ENCODE measurements around the gene GAS2.
"Not testable (repeated sequence)": the region's sequence is repeated elsewhere in the genome, so short reads cannot be mapped to it uniquely, and the experiment has no call there.

Gene GAS2

DNA sequence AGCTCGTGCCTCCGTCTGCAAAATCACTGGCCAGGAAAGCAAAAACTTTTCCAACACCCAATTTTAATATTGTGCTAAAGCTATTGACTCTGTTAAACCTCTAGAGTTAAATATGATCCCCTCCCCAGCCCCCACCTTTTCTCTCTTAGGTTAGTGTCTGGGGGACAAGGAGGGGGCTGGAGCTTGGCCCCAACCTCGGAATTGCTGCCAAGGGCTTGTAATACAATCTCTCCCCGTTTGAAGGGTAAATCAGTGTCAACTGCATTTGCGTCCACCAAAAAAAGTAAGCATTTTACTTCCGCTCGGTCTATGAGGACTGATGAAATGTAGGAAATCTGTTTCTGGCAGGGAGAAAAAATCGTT is at the start of gene GAS2:
Gene GAS2, plus strand, starts transcription at position 287 of the 363 bp plus-strand sequence. CDS start 8,259 bp downstream, outside the sequence.
- no peak for DNase-seq (ENCODE audit: low read depth in 2 of 2)

DNA sequence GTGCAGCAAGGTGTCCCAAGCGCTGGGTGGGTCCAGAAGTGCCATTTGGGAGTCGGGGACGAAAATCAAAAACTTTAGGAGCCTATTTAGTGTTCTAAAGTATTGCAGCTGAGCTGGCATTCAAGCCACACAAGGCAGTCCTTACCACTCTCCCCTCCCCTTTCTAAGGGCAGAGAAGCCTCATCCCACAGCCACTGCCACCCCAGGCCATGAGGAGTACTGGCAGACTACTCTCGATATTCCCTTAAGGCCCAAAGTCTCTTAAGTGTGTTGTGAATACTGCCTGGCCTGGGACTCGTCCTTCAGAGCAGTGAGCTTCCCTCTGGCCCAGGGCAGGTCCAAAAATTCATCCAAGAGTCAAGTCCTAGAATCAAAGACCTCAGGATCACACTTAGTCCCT is 48.5 kb upstream of the GAS2 start:
- no peak for DNase-seq (ENCODE audit: low read depth in 2 of 2)

DNA sequence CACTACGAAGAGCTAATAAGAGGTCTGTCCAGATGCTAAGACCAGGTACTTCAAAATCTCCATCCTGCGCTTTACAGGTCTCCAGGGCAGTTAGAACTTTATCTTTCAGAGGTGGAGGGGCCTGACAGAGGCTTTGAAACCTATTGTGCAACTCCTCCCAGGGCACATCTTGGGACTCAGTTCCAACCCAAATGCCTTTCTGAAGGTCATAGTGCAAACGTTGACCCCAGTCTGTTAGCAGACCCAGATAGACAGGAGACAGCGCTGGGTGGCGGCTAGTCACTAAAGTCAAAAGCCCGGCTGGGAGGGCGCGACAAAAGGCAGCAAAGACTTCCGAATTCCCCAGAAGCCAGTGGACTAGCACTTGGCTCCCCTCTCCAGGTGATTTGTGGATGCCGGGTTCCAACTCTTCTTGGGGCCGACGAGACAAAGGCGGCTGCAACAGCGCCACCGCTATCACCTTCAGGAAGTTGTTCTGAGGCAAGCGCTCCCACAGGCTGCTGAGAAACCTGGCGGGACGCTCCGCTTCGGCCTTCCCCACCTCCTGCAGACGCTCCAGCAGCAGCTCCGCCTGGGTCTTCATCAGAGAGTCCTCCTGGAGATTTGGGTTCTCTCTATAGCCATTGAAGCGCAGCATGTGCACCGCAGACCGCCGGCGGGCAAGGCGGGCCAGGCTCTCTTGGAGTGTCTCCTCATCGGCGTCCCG is 41.5 kb upstream of the GAS2 start:
- DNase-seq (ENCODE audit: low read depth in 2 of 2) = peak; percentile 26 to 36

DNA sequence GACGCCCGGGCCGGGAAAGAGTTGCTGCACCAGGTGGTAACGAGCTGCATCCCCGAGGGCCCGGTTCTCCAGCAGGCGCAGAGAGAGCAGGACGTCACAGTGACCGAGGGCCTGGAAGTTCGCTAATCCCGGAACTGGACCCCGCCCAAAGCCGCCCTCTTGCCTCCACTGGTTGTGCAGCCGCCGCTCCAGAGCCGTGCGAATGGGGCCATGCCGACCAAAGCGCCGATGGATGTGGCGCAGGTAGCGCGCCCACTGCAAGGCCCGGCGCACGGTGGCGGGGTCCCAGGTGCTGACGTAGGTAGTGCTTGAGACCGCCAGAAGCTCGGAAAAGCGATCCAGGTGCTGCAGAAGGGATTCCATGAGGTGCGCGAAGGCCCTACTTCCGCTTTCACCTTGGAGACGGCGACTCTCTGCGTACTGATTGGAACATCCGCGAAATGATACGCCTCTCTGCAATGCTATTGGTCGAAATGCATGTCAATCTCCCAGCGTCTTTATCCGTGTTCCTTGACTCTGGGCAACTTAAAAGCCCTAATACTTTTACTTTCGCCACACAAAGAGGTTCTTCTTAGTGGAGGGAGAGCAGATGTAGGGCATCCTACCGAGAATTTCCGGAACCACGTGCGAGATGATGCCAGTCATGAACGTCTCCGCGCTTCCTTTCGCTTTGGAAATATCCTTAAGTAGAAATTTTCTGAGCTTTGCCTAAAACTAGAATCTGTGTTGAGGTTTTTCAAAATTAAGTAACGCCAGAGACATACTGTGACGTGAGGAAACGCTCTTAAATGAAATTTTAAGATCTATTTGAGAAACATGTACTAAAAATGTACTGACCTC is 40.7 kb upstream of the GAS2 start, which contains the start of gene FANCF:
Gene FANCF, minus strand, starts transcription at position 376 of the 840 bp plus-strand sequence. Its CDS starts 13 bp downstream, at position 363.
- peak; percentile 87 to 91 for DNase-seq (ENCODE audit: low read depth in 2 of 2)

DNA sequence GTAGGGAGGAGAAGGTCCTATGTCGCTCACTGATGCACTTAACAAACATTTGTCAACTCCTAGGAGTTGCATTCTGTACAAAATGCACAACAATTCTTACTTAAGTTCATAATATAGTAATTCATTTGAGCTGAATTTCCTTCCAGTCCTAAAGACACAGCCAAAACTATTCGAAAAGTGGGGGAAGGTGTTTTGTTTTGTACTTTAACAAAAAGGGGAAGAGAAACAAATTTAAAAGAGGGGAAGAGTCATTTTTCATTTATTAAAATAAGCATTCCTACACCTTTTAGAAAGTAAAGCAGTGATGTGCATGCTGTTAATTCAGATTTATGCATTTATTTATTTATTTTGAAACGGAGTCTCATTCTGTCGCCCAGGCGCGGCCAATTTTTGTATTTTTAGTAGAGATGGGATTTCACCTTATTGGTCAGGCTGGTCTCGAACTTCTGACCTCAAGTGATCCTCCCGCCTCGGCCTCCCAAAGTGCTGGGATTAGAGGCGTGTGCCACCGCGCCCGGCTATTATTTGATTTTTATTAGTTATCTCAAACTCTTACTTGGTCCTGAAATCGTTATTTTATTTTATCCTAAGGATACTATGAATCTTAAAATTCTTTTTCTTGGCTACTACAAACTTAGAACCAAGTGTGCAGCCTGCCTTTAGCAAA is 39.7 kb upstream of the GAS2 start:
- DNase-seq (ENCODE audit: low read depth in 2 of 2) = no peak

DNA sequence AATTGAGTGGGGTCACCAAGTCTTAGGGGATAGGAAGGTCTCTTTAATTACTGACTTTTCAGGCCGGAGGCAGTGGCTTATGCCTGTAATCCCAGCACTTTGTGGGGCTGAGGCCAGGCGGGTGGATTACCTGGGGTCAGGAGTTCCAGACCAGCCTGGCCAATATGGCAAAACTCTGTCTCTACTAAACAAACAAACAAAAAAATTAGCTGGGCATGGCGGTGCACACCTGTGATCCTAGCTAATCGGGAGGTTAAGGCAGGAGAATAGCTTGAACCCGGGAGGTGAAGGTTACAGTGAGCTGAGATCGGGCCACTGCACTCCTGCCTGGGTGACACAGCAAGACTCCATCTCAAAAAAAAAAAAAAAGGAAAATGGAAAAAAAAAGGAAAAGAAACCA is 39.0 kb upstream of the GAS2 start:
- DNase-seq (ENCODE audit: low read depth in 2 of 2) = no peak

DNA sequence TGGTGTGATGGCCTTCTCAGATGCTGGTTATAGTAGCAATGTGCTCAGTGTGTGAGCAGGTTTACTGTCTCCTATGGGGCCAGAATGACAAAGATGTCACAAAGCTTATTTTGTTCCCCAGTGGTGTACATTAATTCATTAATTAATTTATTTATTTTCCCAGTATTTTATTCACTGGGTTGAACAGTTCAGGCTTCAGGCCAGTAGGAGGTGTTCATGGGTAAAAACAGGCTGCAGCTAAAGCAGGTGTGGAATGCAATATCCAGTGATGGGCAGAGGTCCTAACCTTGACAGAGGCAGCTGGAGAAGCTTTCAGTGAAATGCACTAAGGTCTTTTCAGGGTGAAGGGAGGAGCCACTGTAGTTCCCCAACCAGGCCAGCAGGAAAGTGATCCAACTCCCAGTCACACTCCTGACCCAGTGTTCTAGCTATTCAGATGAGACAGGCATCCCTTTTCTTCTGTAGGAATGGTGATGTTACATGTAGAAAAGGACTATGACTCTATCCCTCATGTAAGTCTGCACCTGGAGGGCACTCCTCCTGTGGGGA is 33.0 kb upstream of the GAS2 start:
- no peak for DNase-seq (ENCODE audit: low read depth in 2 of 2)

DNA sequence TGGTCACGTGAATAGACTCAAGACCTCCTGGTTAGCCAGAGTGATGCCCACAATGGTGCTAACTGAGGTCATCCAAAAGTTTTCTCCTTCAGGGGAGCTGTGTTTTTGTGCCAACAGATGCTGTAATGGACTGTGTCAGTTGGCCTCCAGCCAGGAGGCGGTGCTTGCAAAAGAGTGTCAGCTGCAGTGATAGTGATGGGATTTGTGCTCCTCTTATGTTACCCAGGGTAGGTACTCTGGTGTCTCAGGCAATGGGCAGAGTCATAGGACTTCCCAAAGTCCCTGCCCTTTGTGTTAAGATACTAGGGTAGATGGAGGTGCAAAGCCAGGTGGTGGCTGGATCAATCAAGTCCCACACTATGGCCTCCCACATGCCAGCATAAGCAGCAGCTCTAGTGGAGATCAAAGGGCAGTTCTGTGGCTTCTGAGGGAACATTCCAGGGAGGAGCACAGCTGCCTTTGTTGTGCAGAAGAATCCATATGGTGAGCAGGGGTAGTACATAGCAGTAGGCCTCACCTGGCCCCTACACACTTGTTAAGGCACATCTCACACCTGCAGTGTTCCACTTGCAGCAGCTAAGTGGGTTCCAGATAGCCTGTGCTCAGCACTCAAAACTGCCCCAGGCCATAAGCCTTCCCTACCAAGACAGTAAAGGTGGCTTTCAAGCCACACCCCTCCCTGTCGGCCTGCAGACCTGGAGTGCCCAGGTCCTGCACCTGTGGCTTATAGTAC is 31.3 kb upstream of the GAS2 start:
- DNase-seq (ENCODE audit: low read depth in 2 of 2) = no peak

DNA sequence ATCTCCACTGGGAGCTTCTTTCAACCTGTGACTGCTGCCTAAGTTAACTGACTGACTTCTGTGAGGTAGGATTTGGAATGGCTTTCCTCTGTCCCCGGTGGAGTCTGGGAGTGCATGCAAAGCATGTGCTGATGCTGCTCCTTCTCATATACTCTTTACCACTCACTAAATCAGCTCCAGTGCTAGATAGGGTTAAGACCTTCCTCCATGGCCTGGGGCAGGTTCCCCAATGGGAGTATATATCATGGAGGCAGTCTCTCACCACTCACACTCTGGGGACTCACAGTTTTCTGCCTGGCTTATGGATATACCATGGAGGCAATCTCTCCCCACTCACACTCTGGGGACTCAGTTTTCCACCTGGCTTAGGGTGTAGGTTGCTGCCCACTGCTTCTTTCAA is 30.7 kb upstream of the GAS2 start:
- DNase-seq (ENCODE audit: low read depth in 2 of 2) = no peak

DNA sequence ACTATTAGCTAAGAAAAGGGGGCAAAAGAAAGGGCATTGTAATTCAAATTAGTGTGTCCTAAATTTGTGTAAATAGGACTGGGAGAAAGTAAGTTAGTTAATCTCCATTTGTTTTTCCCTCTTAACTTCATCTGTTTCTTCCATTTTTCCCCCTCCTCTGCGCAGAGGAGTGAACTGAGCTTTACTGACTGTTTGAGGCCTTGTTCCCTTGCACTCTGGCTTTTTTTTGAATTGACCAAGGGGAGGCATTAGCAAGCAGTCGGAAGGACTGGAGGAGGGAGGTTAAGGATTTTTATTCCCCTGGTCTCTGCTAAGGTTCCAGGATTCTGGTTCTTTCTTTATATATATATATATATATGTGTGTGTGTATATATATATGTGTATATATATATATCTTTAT is 25.5 kb upstream of the GAS2 start:
- DNase-seq (ENCODE audit: low read depth in 2 of 2) = no peak

DNA sequence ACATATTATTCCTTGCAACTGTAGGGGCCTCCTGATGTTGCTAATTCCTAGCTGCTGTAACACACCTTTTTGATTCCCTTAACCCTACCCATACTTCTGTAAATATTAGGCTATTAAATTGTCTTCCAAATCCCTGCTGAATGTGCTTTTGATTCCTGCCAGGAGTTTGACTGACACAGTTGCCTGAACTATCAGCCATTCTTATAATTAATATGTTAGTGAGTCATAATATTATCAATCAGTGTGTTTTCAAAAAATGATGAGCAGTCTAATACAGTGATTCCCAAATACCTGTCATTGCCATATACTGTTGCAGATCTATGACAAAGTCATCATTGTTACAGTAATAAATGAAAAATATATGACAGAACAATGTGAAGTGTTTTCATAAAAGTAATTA is 24.9 kb upstream of the GAS2 start:
- DNase-seq (ENCODE audit: low read depth in 2 of 2) = no peak

DNA sequence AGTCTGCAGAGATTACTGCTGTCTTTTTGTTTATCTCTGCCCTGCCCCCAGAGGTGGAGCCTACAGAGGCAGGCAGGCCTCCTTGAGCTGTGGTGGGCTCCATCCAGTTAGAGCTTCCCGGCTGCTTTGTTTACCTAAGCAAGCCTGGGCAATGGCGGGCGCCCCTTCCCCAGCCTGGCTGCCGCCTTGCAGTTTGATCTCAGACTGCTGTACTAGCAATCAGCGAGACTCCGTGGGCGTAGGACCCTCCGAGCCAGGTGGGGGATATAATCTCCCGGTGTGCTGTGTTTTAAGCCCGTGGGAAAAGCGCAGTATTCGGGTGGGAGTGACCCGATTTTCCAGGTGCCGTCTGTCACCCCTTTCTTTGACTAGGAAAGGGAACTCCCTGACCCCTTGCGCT is 14.1 kb upstream of the GAS2 start:
- not testable (repeated sequence) for DNase-seq (ENCODE audit: low read depth in 2 of 2)

DNA sequence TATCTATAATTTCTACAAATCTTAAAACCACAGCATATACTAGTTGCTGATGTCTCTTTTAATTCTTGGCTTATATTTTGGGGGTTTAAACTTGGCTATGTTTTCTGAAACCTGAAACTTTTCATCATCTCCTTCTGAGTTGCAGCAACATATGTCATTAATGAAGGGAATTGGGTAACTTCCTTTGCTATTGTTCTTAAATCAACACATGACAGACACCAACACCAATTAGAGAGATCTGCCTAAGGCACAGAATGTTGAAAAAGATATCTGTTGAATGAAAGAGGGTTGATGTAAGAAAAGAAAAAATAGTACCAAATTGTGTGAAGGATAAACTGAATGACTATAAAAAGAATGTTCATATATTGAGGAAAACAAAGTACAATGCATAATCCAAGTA is 10.3 kb upstream of the GAS2 start:
- no peak for DNase-seq (ENCODE audit: low read depth in 2 of 2)

DNA sequence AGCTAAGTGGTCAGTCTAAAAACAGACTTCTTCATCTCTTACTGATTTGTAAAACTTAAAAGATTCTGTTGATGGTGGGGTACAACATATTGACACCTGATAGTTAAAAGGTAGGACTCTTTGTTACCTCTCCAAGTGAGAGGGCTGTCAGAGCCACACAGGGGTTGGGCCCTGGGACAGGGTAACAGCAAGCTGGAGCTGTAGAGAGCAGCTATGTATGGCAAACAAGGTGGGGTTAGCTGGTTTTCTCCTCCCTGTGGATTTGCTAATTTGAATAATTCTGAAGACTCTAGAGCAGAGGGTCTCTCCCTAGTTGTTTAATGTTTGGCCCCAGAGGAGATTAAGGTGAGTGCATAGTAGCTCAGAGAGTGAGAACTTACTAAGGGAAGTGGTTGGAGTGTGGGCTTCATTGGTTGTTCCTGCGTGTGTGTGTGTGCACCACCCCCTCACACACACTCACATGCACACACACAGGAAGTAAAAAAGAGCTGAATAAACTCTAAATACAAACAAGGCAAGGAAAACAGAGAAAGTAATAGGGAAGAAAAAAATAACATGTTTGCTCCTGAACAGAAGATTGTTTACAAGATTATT is 9.2 kb upstream of the GAS2 start:
- DNase-seq (ENCODE audit: low read depth in 2 of 2) = no peak

DNA sequence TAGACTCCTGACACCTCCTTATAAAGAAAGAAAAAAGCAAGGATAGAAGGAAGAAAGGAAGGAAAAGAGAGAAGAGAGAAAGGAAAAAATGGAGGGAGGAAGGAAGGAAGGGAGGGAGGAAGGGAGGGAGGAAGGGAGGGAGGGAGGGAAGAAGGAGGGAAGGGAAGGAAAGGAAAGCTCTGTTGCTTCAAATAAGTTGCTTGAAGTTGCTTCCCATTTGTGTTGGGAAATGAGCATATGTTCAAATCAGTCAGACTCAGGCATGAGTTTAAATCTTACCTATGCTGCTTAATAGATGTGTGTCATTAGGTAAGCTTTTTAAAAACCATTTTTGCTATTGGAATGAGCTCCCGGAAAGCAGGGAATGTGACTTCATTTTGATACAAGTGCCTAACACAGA is 6.6 kb upstream of the GAS2 start:
- no peak for DNase-seq (ENCODE audit: low read depth in 2 of 2)

DNA sequence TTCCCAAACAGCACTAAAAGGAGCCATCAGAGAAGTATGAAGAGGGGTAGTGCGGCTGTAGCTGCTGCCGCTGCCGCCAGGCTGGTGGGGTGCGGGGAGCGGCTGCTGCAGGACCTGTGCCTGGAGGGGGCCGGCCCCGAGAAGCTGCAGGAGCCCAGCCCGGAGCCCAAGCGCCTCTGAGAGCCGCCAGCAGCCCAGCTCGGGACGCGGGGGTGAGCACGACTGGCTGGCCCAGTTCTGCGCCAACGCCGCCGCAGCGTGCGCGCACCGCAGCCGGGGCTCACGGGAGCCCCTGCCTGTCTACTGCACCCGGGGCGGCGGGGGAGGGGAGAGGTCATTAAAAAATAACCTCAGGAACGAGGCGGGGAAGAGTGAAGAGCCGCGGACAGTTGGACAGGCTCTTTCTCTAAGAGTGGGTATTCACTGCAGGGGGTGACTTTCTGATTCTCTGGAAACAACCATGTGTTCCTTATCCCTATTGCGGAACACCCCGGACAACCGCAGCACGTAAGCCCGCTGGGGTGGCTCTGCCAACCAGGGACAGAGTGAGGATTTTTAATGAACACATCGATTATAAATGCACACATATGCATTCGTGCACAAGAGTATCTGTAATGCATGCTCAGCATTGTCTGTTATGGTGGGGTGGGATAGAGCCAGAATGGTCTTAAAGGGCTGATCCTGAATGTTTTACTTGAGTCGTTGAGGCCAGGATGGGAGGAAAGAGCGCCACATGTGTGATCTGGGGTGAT is 453 bp downstream of the GAS2 start:
- DNase-seq (ENCODE audit: low read depth in 2 of 2) = peak; percentile 2 to 4

DNA sequence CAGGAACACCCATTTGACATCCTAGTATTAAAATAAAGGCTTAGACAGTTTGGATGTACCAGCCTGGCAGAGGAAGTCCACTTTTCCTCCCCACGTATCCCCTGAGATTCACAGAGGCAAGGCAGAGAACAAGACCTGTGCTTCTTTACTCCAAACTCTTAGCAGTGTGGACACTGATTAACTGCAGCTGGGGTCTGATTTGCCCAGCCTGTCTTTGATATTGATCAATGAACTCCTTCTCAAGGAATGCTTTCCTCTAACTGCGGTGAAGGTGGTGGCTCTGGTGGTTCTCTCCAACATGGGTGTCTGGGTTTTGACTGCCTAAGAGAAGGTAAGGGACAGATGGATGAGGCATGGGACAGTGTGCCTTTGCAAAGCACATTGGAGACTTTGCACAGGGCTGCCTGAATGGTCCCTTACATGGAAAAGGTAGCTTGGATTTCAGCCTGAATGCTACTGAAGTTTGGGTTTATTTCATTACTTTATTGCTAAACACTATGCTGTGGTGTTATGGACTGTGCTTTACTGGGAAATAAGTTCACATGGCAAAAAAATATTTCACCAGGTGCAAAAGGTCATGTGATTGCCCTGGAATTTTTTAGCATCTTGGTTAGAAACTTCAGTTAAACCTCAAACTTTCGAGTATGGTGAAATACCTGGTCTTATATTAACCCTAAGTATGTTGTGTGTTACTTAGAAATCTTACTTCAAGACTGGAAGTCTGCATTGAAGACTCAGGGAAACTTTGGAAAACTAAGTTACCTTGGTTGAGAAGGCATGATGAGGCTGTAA is 1.8 kb downstream of the GAS2 start:
- DNase-seq (ENCODE audit: low read depth in 2 of 2) = no peak

DNA sequence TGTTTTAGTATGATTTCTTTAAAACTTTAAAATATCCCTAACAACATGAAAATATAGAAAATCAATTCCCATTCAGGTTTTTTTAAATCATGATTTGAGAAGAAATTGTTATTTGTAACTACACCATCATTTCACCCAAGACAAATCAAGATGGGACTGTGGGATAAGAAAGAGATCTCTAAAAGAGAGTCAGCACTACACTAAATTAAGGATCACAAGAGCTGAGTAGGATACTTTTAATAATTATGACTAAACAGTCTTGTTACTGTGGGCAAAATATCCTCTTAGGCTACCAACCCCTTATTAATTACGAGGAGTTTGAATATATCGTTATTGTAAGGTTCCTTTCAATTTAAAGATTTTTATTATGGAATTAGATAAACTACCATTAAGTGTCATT is 3.0 kb downstream of the GAS2 start:
- no peak for DNase-seq (ENCODE audit: low read depth in 2 of 2)

DNA sequence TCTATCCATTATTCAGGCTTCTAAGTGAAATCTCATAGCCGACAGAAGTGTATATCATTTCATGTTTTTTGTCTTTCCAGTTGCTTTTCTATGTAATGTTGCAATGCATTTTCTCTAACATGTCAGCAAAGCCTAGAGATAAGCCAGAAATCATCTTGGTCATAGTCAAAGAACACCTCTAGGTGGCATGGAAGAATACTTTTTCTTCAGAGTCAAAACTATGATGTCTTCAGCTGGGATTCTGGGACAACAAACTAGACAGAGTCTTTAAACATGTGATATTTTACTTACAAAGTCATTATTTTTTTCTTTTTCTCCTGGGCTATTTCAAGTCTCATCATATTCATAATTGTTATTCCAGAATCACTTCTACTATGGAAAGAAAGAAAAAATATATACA is 4.4 kb downstream of the GAS2 start:
- no peak for DNase-seq (ENCODE audit: low read depth in 2 of 2)

DNA sequence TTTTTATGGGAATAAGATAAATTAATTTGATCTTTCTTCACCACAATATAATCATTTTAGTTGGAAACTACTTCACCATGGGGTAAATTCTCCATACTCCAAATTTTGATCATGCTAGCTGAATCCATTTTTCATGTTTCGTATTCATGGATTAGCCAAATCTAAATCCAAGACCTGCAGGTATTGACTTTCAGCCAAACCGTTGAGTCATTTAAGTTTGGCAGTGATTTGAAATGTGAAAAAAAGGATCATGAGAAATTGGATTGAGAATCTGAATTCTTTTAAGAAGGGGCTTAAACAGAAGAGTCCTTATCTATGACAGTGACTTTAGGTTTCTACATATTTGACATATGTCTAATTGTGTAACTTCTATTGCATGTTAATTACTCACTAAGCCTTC is 5.3 kb downstream of the GAS2 start:
- no peak for DNase-seq (ENCODE audit: low read depth in 2 of 2)

Measured in stimulated activated CD4-positive, alpha-beta T cell treated with anti-CD3 and anti-CD28 coated beads, Interleukin-15, amount 100 ng/mL, for 48 hours (primary cell).